Calu3 (cell line): ENCODE results near the gene BORCS8. TPM values are rescaled to one million over a fixed set of nuclear protein-coding genes. Genes with fewer than 3 reads are reported as not detected.
A peak's percentile ranks its signal among the peaks of the same experiment; 100 is the strongest.

Source experiments
- BruUV-seq: library from RNA; stranded (reverse); fragments of 400-500 nt; replicated peaks from 2 replicates; lab custom pipeline; 2021; lab: Mats Ljungman, UMichigan
- CTCF ChIA-PET: fragments of 300-600 bp; sonication (Branson Sonifier 250); formaldehyde crosslinking; loops from one replicate; lab custom pipeline; 2022; ENCODE audit warnings: antibody characterized with exemption; lab: Charles Lee
- DNase-seq: peaks from one replicate; pipeline ENCODE4 v3.0.0; 2022
- H3K27ac Mint-ChIP-seq: one replicate; pipeline ENCODE4 v1.8.0; 2022; ENCODE audit warnings: mixed read lengths; ENCODE audit not compliant: unreplicated experiment
- H3K27me3 Mint-ChIP-seq: one replicate; pipeline ENCODE4 v1.8.0; 2022; ENCODE audit warnings: mixed read lengths; ENCODE audit not compliant: unreplicated experiment
- H3K36me3 Mint-ChIP-seq: one replicate; pipeline ENCODE4 v1.8.0; 2022; ENCODE audit warnings: mild to moderate bottlenecking, moderate library complexity, mixed read lengths; ENCODE audit not compliant: insufficient read depth, unreplicated experiment
- H3K4me1 Mint-ChIP-seq: one replicate; pipeline ENCODE4 v1.8.0; 2022; ENCODE audit warnings: mild to moderate bottlenecking, low read depth, mixed read lengths; ENCODE audit not compliant: unreplicated experiment
- H3K4me3 Mint-ChIP-seq: one replicate; pipeline ENCODE4 v1.8.0; 2022; ENCODE audit warnings: mild to moderate bottlenecking, low read depth, moderate library complexity, mixed read lengths; ENCODE audit not compliant: unreplicated experiment
- H3K9me3 Mint-ChIP-seq: one replicate; pipeline ENCODE4 v1.8.0; 2022; ENCODE audit warnings: low read depth, mixed read lengths; ENCODE audit not compliant: unreplicated experiment
- CTCF ChIP-seq: fragments of 200-600 bp; IDR thresholded peaks from one replicate; pipeline ENCODE4 v1.8.0; 2022; ENCODE audit warnings: antibody characterized with exemption; ENCODE audit not compliant: unreplicated experiment
- intact Hi-C: fragments of 100-400 bp; cut with micrococcal nuclease; formaldehyde crosslinking; loops from one replicate; pipeline ENCODE4 v1.10.0; 2022; ENCODE audit not compliant: unreplicated experiment
- total RNA-seq: library from RNA; stranded (reverse); gene quantifications from 2 replicates; pipeline ENCODE4 v1.2.3, GENCODE V29; 2022

The BORCS8 gene
- total RNA-seq, 1 experiment from 2014 or later: 26.3 TPM

- Mint-ChIP-seq H3K27ac (no peak overlapping the region), H3K36me3 (peaks cover 14% of the 10 kb centered on the region), H3K4me3 (no peak overlapping the region), H3K27me3 (no peaks in the 10 kb centered on the region), H3K4me1 (peaks cover 6% of the 10 kb centered on the region), H3K9me3 (no peaks in the 10 kb centered on the region)
- TF ChIP-seq CTCF: no peak
- CTCF ChIA-PET: no interaction called here
- BruUV-seq: no TSS peak
- intact Hi-C loops: loop anchor here (10.0 kb wide), 1 partner anchor 82 kb away; no protein-coding TSS in a partner anchor
- DNase-seq: no peak
Measured at GRCh38 chr19:19142347-19142746, 49.6 kb downstream of the BORCS8 start.

GRCh38 chr19:19140476-19140875 is 51.5 kb downstream of the BORCS8 start:
- H3K9me3 Mint-ChIP-seq: no peaks in the 10 kb centered on the region
- H3K4me1 Mint-ChIP-seq: peaks cover 12% of the 10 kb centered on the region
- DNase-seq: no peak
- H3K27ac Mint-ChIP-seq: no peak overlapping the region
- no peak for TF ChIP-seq CTCF
- no TSS peak for BruUV-seq
- H3K4me3 Mint-ChIP-seq: no peak overlapping the region
- intact Hi-C loops: loop anchor here (10.0 kb wide), 1 partner anchor 84 kb away; no protein-coding TSS in a partner anchor
- CTCF ChIA-PET: no interaction called here
- peaks cover 15% of the 10 kb centered on the region for H3K36me3 Mint-ChIP-seq
- H3K27me3 Mint-ChIP-seq: no peaks in the 10 kb centered on the region

GRCh38 chr19:19139876-19140229 is 52.1 kb downstream of the BORCS8 start:
- Mint-ChIP-seq H3K27me3 (no peaks in the 10 kb centered on the region), H3K27ac (no peak overlapping the region), H3K36me3 (peaks cover 15% of the 10 kb centered on the region), H3K4me3 (no peak overlapping the region), H3K9me3 (no peaks in the 10 kb centered on the region), H3K4me1 (peaks cover 12% of the 10 kb centered on the region)
- CTCF ChIA-PET: no interaction called here
- no peak for TF ChIP-seq CTCF
- intact Hi-C loops: loop anchor here (2.0 to 10.0 kb wide), 2 partner anchors 85 kb away; no protein-coding TSS in a partner anchor
- no TSS peak for BruUV-seq
- DNase-seq: no peak

GRCh38 chr19:19138109-19138981 is 53.6 kb downstream of the BORCS8 start, which contains the start of gene TMEM161A:
TMEM161A (minus strand) TSS chr19:19138478; CDS start chr19:19138428, 50 bp downstream.
- intact Hi-C loops: loop anchor here (2.0 kb wide), 1 partner anchor 84 kb away; no protein-coding TSS in a partner anchor
- CTCF ChIA-PET: no interaction called here
- Mint-ChIP-seq H3K27me3 (no peaks in the 10 kb centered on the region), H3K9me3 (no peaks in the 10 kb centered on the region), H3K4me3 (peak within 1 kb of the TSS; percentile 97), H3K4me1 (peaks cover 12% of the 10 kb centered on the region), H3K36me3 (peaks cover 15% of the 10 kb centered on the region), H3K27ac (peak within 1 kb of the TSS; percentile 96)
- no peak for TF ChIP-seq CTCF
- DNase-seq: peak; percentile 94
- no TSS peak for BruUV-seq
